H9 (cell line): ENCODE results near the gene NOTUM. TPM values are rescaled to one million over a fixed set of nuclear protein-coding genes. Genes with fewer than 3 reads are reported as not detected.

Experiments
- DNase-seq: peaks from one replicate; pipeline ENCODE4 v3.0.0-alpha.2; 2017
- H2AFZ ChIP-seq: one replicate; pipeline ENCODE4 v1.6.1; 2013; ENCODE audit warnings: mild to moderate bottlenecking, low read length, control low read depth, moderate library complexity
- H2AK5ac ChIP-seq: 2 replicates; pipeline ENCODE4 v1.6.1; 2013; ENCODE audit warnings: low read length, control low read depth, mixed read lengths; ENCODE audit not compliant: insufficient read length
- H2BK120ac ChIP-seq: one replicate; pipeline ENCODE4 v1.6.1; 2013; ENCODE audit warnings: low read depth, mild to moderate bottlenecking, low read length, control low read depth, inconsistent platforms; ENCODE audit not compliant: poor library complexity, severe bottlenecking
- H2BK12ac ChIP-seq: 2 replicates; pipeline ENCODE4 v1.6.1; 2013; ENCODE audit warnings: low read length, control low read depth, mixed read lengths, low read depth; ENCODE audit not compliant: insufficient read length
- H2BK15ac ChIP-seq: 2 replicates; pipeline ENCODE4 v1.6.1; 2013; ENCODE audit warnings: low read depth, low read length, control low read depth
- H2BK20ac ChIP-seq: one replicate; pipeline ENCODE4 v1.6.1; 2013; ENCODE audit warnings: low read depth, mild to moderate bottlenecking, low read length, control low read depth, inconsistent platforms; ENCODE audit not compliant: poor library complexity, severe bottlenecking
- H2BK5ac ChIP-seq: 2 replicates; pipeline ENCODE4 v1.6.1; 2013; ENCODE audit warnings: low read length, control low read depth, mixed read lengths; ENCODE audit not compliant: insufficient read length
- H3K14ac ChIP-seq: 2 replicates; pipeline ENCODE4 v1.6.1; 2013; ENCODE audit warnings: low read length, control low read depth; ENCODE audit not compliant: insufficient read depth
- H3K18ac ChIP-seq: 2 replicates; pipeline ENCODE4 v1.6.1; 2013; ENCODE audit warnings: low read depth, mild to moderate bottlenecking, mixed read lengths, low read length, control low read depth; ENCODE audit not compliant: insufficient read length
- H3K23ac ChIP-seq: 2 replicates; pipeline ENCODE4 v1.6.1; 2013; ENCODE audit warnings: low read length, control low read depth, mixed read lengths, low read depth; ENCODE audit not compliant: insufficient read length
- H3K23me2 ChIP-seq: 2 replicates; pipeline ENCODE4 v1.6.1; 2013; ENCODE audit warnings: low read depth, mild to moderate bottlenecking, mixed read lengths, low read length, control low read depth; ENCODE audit not compliant: insufficient read length, poor library complexity, severe bottlenecking
- H3K27ac ChIP-seq: 2 replicates; pipeline ENCODE4 v1.5.1; 2013; ENCODE audit warnings: low read length, control low read depth, mixed read lengths, low read depth; ENCODE audit not compliant: insufficient read length
- H3K27me3 ChIP-seq: 2 replicates; pipeline ENCODE4 v1.6.1; 2013; ENCODE audit warnings: low read length, control low read depth, inconsistent platforms; ENCODE audit not compliant: insufficient read depth
- H3K4ac ChIP-seq: 2 replicates; pipeline ENCODE4 v1.6.1; 2013; ENCODE audit warnings: low read depth, mild to moderate bottlenecking, control low read depth, inconsistent platforms, low read length, moderate library complexity
- H3K4me1 ChIP-seq: 2 replicates; pipeline ENCODE4 v1.6.1; 2013; ENCODE audit warnings: low read length, control low read depth, inconsistent platforms; ENCODE audit not compliant: insufficient read depth
- H3K4me2 ChIP-seq: 2 replicates; pipeline ENCODE4 v1.6.1; 2013; ENCODE audit warnings: low read length, control low read depth, mixed read lengths; ENCODE audit not compliant: insufficient read length, insufficient read depth
- H3K56ac ChIP-seq: 2 replicates; pipeline ENCODE4 v1.6.1; 2013; ENCODE audit warnings: low read depth, mild to moderate bottlenecking, mixed read lengths, low read length, control low read depth; ENCODE audit not compliant: insufficient read length
- H3K79me1 ChIP-seq: 2 replicates; pipeline ENCODE4 v1.6.1; 2013; ENCODE audit warnings: low read depth, mild to moderate bottlenecking, moderate library complexity, low read length, control low read depth, inconsistent platforms; ENCODE audit not compliant: insufficient read depth, poor library complexity, severe bottlenecking
- H3K79me2 ChIP-seq: 2 replicates; pipeline ENCODE4 v1.6.1; 2013; ENCODE audit warnings: low read length, control low read depth, inconsistent platforms; ENCODE audit not compliant: insufficient read depth
- H3K9ac ChIP-seq: 2 replicates; pipeline ENCODE4 v1.6.1; 2013; ENCODE audit warnings: low read length, control low read depth, mixed read lengths; ENCODE audit not compliant: insufficient read length; ENCODE audit errors: extremely low read depth
- H3K9me3 ChIP-seq: one replicate; pipeline ENCODE4 v1.6.1; 2013; ENCODE audit warnings: low read depth, low read length, inconsistent platforms; ENCODE audit not compliant: control insufficient read depth
- H3T11ph ChIP-seq: one replicate; pipeline ENCODE4 v1.6.1; 2013; ENCODE audit warnings: mild to moderate bottlenecking, low read length, control low read depth, inconsistent platforms
- H4K20me1 ChIP-seq: one replicate; pipeline ENCODE4 v1.6.1; 2013; ENCODE audit not compliant: control insufficient read depth, insufficient read length, insufficient read depth
- H4K5ac ChIP-seq: 2 replicates; pipeline ENCODE4 v1.6.1; 2013; ENCODE audit warnings: low read depth, mild to moderate bottlenecking, mixed read lengths, low read length, control low read depth; ENCODE audit not compliant: insufficient read length
- H4K8ac ChIP-seq: replicated peaks from 2 replicates; pipeline ENCODE4 v1.6.1; 2013; ENCODE audit warnings: low read length, control low read depth, mixed read lengths, low read depth; ENCODE audit not compliant: insufficient read length
- H4K91ac ChIP-seq: 2 replicates; pipeline ENCODE4 v1.6.1; 2013; ENCODE audit warnings: low read depth, mild to moderate bottlenecking, moderate library complexity, mixed read lengths, low read length, control low read depth; ENCODE audit not compliant: insufficient read length
- H3K27ac Mint-ChIP-seq, 3 experiments: 2 replicates in 2 of 3; 3 replicates in 1 of 3; pipeline ENCODE4 v1.8.0; 2020 to 2021; ENCODE audit warnings: mixed read lengths in 3 of 3, mild to moderate bottlenecking in 1 of 3, moderate library complexity in 1 of 3
- H3K27me3 Mint-ChIP-seq: 2 replicates; pipeline ENCODE4 v1.8.0; 2021; ENCODE audit warnings: low read depth, mild to moderate bottlenecking, moderate library complexity, mixed read lengths
- H3K36me3 Mint-ChIP-seq, 3 experiments: 2 replicates in 2 of 3; 3 replicates in 1 of 3; pipeline ENCODE4 v1.8.0; 2020 to 2021; ENCODE audit warnings: low read depth in 3 of 3, mixed read lengths in 3 of 3; ENCODE audit not compliant: insufficient read depth in 1 of 3
- H3K4me1 Mint-ChIP-seq, 2 experiments: 2 replicates each; pipeline ENCODE4 v1.8.0; 2020; ENCODE audit warnings: mixed read lengths in 2 of 2
- H3K4me3 Mint-ChIP-seq, 2 experiments: 2 replicates in 1 of 2; 3 replicates in 1 of 2; pipeline ENCODE4 v1.8.0; 2020 to 2021; ENCODE audit warnings: mild to moderate bottlenecking in 2 of 2, mixed read lengths in 2 of 2, moderate library complexity in 1 of 2
- H3K9me3 Mint-ChIP-seq, 2 experiments: 2 replicates in 1 of 2; 3 replicates in 1 of 2; pipeline ENCODE4 v1.8.0; 2020; ENCODE audit warnings: mild to moderate bottlenecking in 2 of 2, mixed read lengths in 2 of 2, moderate library complexity in 1 of 2
- WGBS: extraction: QIAGEN DNeasy Blood & Tissue Kit; methylation state at CpG from one replicate; pipeline ENCODE4 v1.1.7; 2013; ENCODE audit warnings: missing lambda C conversion rate, low lambda C conversion rate, mixed read lengths; ENCODE audit not compliant: insufficient read length; ENCODE audit errors: extremely low coverage; 5-methylcytosine and 5-hydroxymethylcytosine counted together
- total RNA-seq: library from RNA; stranded (reverse); gene quantifications from 2 replicates; pipeline ENCODE4 v1.2.1, GENCODE V29; 2021
- TF ChIP-seq, protein P1 (sequence below): fragments of 200-600 bp; sonication (generic); conservative IDR thresholded peaks from 3 replicates; pipeline ENCODE4 v1.8.0; 2021; ENCODE audit warnings: antibody characterized with exemption, mild to moderate bottlenecking

The NOTUM gene
- total RNA-seq, 1 experiment from 2014 or later = 2.1 TPM

DNA sequence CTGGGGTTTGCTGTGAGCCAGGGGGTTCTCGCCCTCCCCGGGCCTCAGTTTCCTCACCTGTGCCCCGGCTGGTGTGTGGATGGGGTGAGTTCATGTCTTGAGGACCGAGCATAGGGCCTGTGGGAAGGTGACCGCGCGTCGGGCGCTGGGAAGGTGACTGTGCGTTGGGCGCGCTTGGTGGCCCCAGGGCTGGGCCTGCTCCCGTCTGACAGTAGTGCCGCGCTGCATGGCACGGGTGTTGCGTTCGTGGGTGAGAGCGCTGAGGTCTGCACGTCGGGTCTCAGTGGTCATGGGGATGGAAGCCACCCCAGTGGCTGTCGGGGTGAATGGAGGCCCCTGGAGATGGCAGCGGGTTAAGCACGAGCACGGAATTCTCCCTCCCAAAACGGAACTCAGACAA, 25.6 kb upstream of the NOTUM start:
- no peak overlapping the region for H2BK12ac ChIP-seq
- TF ChIP-seq, protein P1, sequence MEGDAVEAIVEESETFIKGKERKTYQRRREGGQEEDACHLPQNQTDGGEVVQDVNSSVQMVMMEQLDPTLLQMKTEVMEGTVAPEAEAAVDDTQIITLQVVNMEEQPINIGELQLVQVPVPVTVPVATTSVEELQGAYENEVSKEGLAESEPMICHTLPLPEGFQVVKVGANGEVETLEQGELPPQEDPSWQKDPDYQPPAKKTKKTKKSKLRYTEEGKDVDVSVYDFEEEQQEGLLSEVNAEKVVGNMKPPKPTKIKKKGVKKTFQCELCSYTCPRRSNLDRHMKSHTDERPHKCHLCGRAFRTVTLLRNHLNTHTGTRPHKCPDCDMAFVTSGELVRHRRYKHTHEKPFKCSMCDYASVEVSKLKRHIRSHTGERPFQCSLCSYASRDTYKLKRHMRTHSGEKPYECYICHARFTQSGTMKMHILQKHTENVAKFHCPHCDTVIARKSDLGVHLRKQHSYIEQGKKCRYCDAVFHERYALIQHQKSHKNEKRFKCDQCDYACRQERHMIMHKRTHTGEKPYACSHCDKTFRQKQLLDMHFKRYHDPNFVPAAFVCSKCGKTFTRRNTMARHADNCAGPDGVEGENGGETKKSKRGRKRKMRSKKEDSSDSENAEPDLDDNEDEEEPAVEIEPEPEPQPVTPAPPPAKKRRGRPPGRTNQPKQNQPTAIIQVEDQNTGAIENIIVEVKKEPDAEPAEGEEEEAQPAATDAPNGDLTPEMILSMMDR = no peak
- no peak overlapping the region for H4K5ac ChIP-seq
- no peaks in the 10 kb centered on the region for H3K27me3 ChIP-seq
- no peak overlapping the region for H3K4me2 ChIP-seq
- H3T11ph ChIP-seq = no peak overlapping the region
- no peaks in the 10 kb centered on the region; the same call in 1 of the 2 replicates for H3K79me2 ChIP-seq
- WGBS = no CpG with 5 or more reads among the region's 26 CpGs
- H3K14ac ChIP-seq = no peak overlapping the region; the same call in 1 of the 2 replicates
- H2BK20ac ChIP-seq = no peak overlapping the region
- H3K27ac Mint-ChIP-seq = peak overlapping the region in 1 of 3 experiments; percentile 6; a peak in 1 of 7 replicates
- DNase-seq = peak; percentile 32
- no peak overlapping the region for H3K9ac ChIP-seq
- H4K20me1 ChIP-seq = no peaks in the 10 kb centered on the region
- H2AK5ac ChIP-seq = no peak overlapping the region
- H3K27ac ChIP-seq = no peak overlapping the region
- no peaks in the 10 kb centered on the region for H3K27me3 Mint-ChIP-seq
- no peak overlapping the region for H2BK120ac ChIP-seq
- no peak overlapping the region for H3K23ac ChIP-seq
- H3K18ac ChIP-seq = no peak overlapping the region
- H2BK5ac ChIP-seq = no peak overlapping the region
- H4K91ac ChIP-seq = no peak overlapping the region
- H3K9me3 Mint-ChIP-seq = no peaks in the 10 kb centered on the region; a peak in 1 of 5 replicates
- H4K8ac ChIP-seq = no peak overlapping the region
- no peak overlapping the region for H3K4me3 Mint-ChIP-seq
- no peak overlapping the region for H2BK15ac ChIP-seq
- no peaks in the 10 kb centered on the region for H3K9me3 ChIP-seq
- no peak overlapping the region for H3K4ac ChIP-seq
- H3K23me2 ChIP-seq = no peaks in the 10 kb centered on the region
- no peaks in the 10 kb centered on the region for H3K79me1 ChIP-seq
- no peak overlapping the region for H3K56ac ChIP-seq
- H2AFZ ChIP-seq = no peak overlapping the region
- H3K4me1 ChIP-seq = no peaks in the 10 kb centered on the region
- H3K4me1 Mint-ChIP-seq = peaks cover 11 to 14% of the 10 kb centered on the region in 2 experiments
- peaks cover 6 to 58% (median 48%) of the 10 kb centered on the region in 3 experiments for H3K36me3 Mint-ChIP-seq
